HG03095 (cell line): Measurements from ENCODE around the gene CDK4.
"Not testable (repeated sequence)": the region's sequence is repeated elsewhere in the genome, so short reads cannot be mapped to it uniquely, and the experiment has no call there.

ENCODE experiments used
- ATAC-seq: cut with Tn5 transposase; IDR thresholded peaks from one replicate; pipeline ENCODE4 v1.9.1; 2021; ENCODE audit warnings: moderate library complexity; ENCODE audit not compliant: unreplicated experiment

CDK4 gene

GRCh38 chr12:57715786-57716185 lies 36.3 kb downstream of the CDK4 start:
- ATAC-seq: no peak

- not testable (repeated sequence) for ATAC-seq
Observed at GRCh38 chr12:57715036-57715748, 36.9 kb downstream of the CDK4 start.

GRCh38 chr12:57713209-57713608 lies 38.9 kb downstream of the CDK4 start:
- no peak for ATAC-seq

DNA sequence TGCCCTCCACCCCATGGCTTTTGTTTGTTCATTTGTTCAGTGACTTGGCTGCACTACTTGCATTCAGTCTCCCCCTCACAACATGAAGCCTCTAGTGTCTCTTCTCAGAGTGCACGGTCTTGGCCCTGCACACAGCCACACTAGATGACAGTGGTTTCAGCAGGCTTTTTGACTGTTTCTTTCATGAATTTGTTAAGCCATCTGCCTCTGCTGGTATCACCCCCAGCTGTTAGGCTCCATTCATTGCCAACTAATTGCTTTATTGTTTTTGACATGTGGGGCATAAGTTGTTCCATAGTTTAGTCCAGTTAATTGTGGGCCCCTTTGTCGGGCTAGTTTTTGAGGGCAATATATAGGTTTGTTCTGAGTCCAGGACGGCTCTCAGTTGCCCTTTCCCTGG lies 39.4 kb downstream of the CDK4 start:
- ATAC-seq: no peak

DNA sequence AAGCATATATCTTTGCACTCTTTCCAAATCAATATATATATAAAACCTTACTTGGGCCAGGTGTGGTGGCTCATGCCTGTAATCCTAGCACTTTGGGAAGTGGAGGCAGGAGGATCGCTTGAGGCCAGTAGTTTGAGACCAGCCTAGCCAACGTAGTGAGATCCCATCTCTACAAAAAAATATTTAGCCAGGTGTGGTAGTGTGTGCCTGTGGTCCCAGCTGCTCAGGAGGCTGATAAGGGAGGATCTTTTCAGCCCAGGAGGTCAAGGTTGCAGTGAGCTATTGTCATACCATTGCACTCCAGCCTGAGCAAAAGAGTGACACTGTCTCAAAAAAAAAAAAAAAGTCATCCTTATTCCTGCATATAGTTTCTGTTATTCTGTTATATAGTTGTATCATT lies 43.8 kb downstream of the CDK4 start:
- no peak for ATAC-seq

GRCh38 chr12:57707250-57707649 lies 44.9 kb downstream of the CDK4 start:
- ATAC-seq: no peak

DNA sequence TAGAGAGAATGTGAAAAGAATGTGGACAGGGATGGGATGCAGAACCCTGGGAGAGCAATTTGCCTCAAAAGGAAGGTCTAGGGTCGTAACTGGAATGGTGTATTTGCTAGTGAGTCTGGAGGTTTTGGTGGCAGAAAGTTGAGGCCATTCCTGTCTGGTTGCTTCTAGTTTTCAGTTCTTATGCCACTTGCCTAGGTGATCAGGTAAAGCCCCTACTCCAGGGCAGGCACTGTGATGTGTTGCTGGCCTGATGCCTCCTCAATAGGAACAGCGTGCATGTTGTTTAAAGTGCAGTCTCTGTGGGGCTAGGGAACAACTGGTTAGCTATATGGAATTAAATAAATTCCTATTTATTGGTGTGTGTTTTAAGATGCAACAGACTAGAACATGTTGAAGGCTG lies 51.8 kb downstream of the CDK4 start:
- ATAC-seq: no peak

- ATAC-seq: no peak
Observed at GRCh38 chr12:57698414-57698813, 53.7 kb downstream of the CDK4 start.
